NCI-H128 (cell line): ENCODE measurements around the gene ANKZF1.
A peak's percentile ranks its signal among the peaks of the same experiment; 100 is the strongest.

Experiments
- DNase-seq: peaks from one replicate; lab custom pipeline; 2025; ENCODE audit not compliant: unreplicated experiment; lab: John Stamatoyannopoulos, UW

ANKZF1 gene

GRCh38 chr2:219225350-219225749 lies 4.3 kb upstream of the ANKZF1 start:
- DNase-seq: no peak

- DNase-seq: no peak
Measured at GRCh38 chr2:219228041-219228910, 1.3 kb upstream of the ANKZF1 start.

GRCh38 chr2:219228911-219229304 lies 698 bp upstream of the ANKZF1 start:
- DNase-seq: no peak

- DNase-seq: no peak
Measured at GRCh38 chr2:219230059-219230540, 494 bp downstream of the ANKZF1 start.

- no peak for DNase-seq
Measured at GRCh38 chr2:219234331-219234730, 4.7 kb downstream of the ANKZF1 start.

GRCh38 chr2:219243291-219243761 lies 13.7 kb downstream of the ANKZF1 start:
- no peak for DNase-seq

GRCh38 chr2:219244789-219245147 lies 15.2 kb downstream of the ANKZF1 start:
- no peak for DNase-seq

- DNase-seq: peak; percentile 43
Measured at GRCh38 chr2:219245148-219245898, 15.7 kb downstream of the ANKZF1 start, which contains the start of the genes GLB1L and STK16. Gene GLB1L, minus strand, starts transcription at chr2:219245444. Its CDS starts 1,871 bp downstream, at chr2:219243573. Gene STK16, plus strand, starts transcription at chr2:219245479. Its CDS starts 521 bp downstream, at chr2:219246000.

GRCh38 chr2:219245899-219246230 lies 16.3 kb downstream of the ANKZF1 start:
- DNase-seq: no peak

GRCh38 chr2:219246559-219246958 lies 17.0 kb downstream of the ANKZF1 start:
- DNase-seq: no peak

GRCh38 chr2:219247678-219248642 lies 18.4 kb downstream of the ANKZF1 start:
- DNase-seq: no peak

GRCh38 chr2:219248845-219249202 lies 19.2 kb downstream of the ANKZF1 start:
- DNase-seq: no peak

GRCh38 chr2:219249203-219249980 lies 19.8 kb downstream of the ANKZF1 start:
- DNase-seq: no peak

GRCh38 chr2:219250049-219250781 lies 20.6 kb downstream of the ANKZF1 start:
- no peak for DNase-seq

- DNase-seq: no peak
Measured at GRCh38 chr2:219251656-219252055, 22.1 kb downstream of the ANKZF1 start.

GRCh38 chr2:219252084-219252483 lies 22.5 kb downstream of the ANKZF1 start:
- no peak for DNase-seq

GRCh38 chr2:219252570-219252899 lies 22.9 kb downstream of the ANKZF1 start:
- DNase-seq: no peak

GRCh38 chr2:219252900-219253752 lies 23.5 kb downstream of the ANKZF1 start, which contains the start of gene TUBA4B:
Gene TUBA4B, plus strand, starts transcription at chr2:219253243. Its CDS starts 165 bp downstream, at chr2:219253408.
- DNase-seq: no peak
